AG20443 (cell line): ENCODE measurements around the gene RC3H1.
A peak's percentile ranks its signal among the peaks of the same experiment; 100 is the strongest.
"Not testable (repeated sequence)": the region's sequence is repeated elsewhere in the genome, so short reads cannot be mapped to it uniquely, and the experiment has no call there.

Source experiments
- DNase-seq: peaks from one replicate; pipeline ENCODE4 v3.0.0; 2012; ENCODE audit warnings: low spot score, mixed read lengths

RC3H1 gene

GRCh38 chr1:173948594-173948993 lies 73.6 kb downstream of the RC3H1 start:
- DNase-seq = no peak

DNA sequence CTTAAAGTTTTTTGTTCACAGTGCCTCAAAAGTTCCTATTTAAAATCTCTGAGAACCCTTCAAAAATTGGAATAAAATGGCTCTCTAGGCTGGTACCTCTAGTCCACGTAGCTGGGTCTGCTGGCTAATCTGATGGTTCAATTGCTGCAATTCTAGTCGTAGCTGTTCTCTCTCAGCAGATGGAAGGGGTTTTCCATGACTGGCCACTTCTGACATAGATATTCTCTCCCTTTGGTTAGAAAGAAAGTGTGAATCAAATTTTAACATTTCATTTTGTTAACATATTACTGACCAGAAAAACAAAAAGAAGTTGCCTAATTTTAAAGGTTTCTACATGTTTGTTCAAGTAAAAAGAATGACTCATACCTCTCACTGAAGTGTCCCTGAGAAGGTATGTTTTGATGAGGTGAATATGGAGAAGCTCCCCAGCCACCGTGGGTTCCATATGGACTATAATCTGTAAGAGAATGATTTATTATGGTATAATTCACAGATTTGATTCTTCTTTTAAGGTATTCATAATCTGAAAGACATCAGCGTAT lies 75.7 kb downstream of the RC3H1 start:
- no peak for DNase-seq

DNA sequence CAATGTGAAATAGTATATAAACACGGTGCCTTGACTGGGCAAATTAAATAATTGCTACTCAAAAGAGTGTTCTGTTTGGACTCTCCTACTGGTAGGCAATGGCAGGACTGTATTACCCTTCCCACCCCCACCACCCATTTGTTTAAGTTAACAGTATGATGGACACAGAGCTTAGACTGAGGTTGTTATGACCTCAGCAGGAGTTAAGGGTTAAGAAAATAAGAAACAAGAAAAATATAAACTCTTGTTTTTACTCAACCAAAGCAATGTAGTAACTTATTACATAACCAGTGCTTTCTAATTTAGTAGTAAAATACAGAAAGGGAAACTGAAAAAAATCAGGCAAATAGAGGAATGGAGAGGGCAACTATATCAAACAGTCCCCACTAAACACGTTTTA lies 85.1 kb downstream of the RC3H1 start:
- no peak for DNase-seq

DNA sequence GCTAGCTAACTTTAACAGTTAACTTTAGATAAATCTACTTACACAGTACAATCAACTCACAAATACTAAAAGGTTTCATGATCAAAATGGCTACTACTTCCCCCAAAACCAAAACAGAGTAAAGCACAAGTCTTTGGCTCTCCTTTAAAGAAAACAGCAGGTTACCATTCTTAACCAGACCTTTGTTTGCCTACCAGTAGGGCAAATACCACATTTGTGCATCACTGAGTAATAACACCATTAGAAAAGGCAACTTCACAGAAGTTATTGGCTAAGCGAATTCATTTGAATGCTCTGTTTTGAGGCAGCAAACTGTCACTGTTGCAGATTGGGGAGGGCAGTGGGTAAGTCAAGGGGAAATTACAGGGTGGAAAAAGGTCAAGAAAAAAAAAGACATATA lies 87.7 kb downstream of the RC3H1 start:
- DNase-seq = no peak

GRCh38 chr1:173930541-173930940 lies 91.6 kb downstream of the RC3H1 start:
- DNase-seq = not testable (repeated sequence)

DNA sequence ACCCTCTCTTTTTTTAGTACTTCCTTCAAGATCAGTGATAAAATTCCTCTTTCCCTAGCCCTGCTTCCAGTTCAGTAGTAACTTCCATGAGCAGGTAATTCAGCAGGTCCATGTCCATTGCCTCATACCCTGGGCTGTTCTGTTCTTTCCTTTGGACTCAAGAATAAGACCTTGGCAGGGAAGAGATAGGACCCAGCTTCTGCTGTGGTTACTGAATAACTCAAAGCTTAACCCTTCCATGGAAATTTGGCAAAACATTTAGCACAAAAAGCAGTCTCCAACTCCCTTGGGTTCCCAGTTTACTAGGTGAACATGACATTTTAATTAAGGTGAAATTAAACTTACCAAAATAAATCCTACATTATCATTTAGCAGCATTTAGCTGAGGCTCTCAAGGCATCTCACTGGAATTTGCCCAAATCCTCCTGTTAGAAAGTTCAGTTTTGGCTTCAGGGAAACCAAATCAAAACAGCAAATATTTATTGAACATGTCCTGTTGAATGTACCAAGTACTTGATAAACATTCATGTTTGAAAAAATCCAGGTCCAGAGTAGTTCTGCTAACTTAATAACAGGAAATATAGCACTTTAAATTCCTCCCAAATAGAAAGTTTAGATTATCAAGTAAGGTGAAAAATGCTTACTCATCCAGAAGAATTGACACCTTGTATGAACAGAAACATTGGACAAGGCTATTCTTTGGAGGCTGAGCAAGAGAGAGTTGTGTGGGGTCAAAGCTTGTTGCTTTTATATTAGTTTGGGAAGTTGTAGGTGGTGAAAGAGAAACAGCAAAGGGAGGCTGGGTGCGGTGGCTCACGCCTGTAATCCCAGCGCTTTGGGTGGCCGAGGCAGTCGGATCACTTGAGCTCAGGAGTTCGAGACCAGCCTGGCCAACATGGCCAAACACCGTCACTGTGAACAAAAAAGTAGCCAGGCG lies 96.6 kb downstream of the RC3H1 start:
- no peak for DNase-seq

DNA sequence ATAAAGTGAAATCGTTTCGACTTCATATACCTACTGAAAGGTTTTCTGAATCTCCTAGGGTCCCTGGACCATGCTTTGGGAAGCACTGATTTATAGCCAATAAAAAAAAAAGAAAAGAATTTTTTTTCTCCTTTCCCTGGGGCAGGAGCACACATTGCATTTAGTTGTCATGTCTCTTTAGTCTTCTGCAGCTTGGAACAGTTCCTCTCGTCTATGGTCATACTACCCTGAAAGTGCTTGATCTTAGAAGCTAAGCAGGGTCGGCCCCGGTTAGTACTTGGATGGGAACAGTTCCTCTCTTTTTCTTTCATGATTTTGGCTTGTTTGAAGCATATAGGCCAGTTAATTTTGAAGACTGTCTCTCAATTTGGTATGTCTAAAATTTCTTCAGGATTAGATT lies 101.3 kb downstream of the RC3H1 start:
- no peak for DNase-seq

- DNase-seq = no peak
Measured at GRCh38 chr1:173917635-173918493, 104.3 kb downstream of the RC3H1 start.

DNA sequence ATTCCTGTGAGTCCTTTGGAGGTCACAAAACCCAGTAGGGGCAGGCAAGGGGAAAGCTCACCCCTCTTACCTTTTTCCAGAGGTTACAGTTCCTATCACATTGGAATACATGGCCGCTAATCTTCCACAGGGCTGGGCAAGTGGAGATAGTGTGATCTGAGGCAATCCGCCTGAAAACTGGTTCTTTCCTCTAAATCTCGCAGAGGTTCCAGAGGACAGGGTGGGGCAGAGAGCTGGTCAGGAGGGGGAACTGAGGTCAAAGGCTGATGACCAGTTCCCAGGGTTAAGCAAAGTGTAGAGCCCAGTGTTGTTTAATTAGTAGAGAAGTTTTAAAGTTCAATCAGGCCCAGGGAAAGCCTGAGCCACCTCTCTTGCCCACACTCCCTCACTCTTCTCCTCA lies 105.0 kb downstream of the RC3H1 start, which contains the start of gene SERPINC1:
SERPINC1 (minus strand) TSS at position 179 of the 400 bp plus-strand sequence; CDS start at position 111, 68 bp downstream.
- no peak for DNase-seq

DNA sequence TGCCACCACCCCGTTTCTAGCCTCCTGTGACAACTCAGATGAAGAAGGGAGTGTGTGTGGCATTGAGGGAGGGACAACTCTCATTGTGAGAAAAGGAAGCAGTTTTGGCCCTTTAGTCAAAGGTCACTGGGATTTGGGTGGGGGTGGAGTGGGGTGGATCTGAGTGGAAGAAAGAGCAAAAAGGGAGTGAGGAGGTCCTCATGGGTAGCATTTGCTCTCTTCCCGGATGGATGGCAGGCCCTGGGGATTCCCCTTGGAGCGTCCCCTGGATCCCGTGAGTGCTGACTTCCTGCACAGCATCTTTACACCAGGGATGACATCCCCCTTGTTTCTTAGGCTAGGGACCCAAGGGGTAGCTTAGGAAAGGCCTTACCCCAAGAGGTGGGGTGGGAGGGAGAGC lies 105.5 kb downstream of the RC3H1 start:
- DNase-seq = no peak

DNA sequence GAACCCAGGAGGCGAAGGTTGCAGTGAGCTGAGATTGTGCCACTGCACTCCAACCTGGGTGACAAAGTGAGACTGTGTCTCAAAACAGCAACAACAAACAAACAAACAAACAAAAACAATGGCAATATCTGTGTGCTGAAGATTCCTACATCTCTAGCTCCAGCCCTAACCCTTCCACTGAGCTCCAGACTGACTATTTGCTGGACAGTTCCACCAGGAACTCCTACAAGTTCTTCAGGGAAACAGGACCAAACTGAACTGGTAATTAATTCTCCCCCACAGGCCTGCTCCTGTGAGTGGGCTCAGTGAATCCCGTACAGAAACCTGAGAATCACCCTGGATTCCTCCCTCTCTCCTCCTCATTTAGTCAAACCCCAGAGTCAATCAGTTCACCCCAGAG lies 106.6 kb downstream of the RC3H1 start:
- no peak for DNase-seq

GRCh38 chr1:173914366-173914871 lies 107.7 kb downstream of the RC3H1 start:
- DNase-seq = peak; percentile 34

- DNase-seq = no peak
Measured at GRCh38 chr1:173913111-173913510, 109.0 kb downstream of the RC3H1 start.

- no peak for DNase-seq
Measured at GRCh38 chr1:173903827-173904531, 118.2 kb downstream of the RC3H1 start.

- no peak for DNase-seq
Measured at GRCh38 chr1:173900992-173901391, 121.2 kb downstream of the RC3H1 start.

DNA sequence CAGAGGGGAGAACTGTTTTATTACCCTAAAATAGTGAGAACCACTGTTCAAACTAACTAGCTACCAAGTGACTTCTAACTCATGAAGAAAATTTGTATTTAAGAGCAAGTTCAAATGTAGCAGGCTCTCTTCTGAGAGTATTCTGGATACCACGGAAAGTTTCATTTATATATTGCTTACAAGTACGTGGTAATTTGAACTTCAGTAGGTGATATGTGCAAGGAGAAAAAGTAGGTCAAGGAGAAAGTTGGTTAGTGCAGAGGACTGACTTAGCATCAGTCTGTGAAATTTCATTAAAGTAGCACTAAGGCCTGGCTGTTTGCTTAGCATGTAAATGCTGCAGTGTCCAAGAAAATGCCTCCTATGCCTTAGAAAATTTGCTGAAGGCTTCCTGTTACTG lies 121.7 kb downstream of the RC3H1 start:
- DNase-seq = no peak

GRCh38 chr1:173894189-173894588 lies 128.0 kb downstream of the RC3H1 start:
- DNase-seq = no peak

- no peak for DNase-seq
Measured at GRCh38 chr1:173893611-173894010, 128.5 kb downstream of the RC3H1 start.

DNA sequence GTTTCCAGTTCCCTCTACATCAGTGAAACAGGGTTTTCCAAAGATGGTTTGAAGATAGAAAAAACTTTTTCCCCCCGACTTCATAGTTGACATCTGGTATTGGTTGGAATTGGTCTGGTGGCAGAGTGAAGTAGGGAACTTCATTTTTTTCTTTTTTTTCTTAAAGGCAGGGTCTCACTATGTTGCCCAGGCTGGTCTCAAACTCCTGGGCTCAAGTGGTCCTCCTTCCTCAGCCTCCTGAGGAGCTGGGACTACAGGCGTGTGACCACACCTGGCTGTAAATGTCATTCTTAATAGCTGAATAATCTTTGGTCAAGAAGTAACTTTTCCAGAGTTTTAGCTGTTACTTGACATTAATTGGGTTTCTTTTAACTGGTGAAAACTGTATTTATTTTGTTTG lies 132.3 kb downstream of the RC3H1 start:
- no peak for DNase-seq

DNA sequence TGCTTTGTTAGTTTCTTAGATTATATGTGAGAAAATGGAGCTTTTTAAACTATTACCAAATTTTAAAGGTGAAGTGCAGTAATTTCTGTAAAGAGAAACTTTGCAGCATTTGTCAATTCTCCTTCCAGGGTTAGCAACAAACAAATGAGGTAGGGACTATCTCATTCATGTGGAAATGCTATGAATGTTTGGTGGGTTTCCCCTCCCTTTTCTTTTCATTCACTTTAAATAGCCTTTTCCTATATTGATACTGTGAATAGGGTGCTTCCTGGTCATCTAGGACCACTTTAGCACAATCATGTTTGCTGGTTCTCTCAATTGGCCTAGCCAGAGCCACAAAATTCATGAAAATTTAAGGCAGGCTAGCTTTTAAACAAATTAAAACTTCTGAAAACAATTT lies 133.4 kb downstream of the RC3H1 start:
- no peak for DNase-seq

DNA sequence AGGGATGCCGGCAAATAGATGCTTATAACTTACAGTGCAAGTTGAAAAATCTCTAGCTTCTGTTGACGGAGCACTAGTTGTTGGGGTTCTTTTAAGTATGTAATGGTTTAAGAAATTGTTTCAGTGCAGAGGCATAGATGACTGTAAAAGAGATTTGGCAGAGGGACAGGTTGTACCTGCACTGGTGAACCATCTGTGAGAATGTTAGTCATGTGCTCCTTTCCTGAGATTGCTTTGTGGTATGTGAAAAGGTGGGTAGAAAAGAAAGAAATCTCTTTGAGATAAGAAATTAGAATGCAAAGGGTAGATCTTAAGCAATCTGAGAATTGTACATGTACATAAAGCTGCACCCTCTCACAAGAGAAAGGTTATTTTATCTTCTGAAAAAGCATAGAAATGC lies 134.5 kb downstream of the RC3H1 start:
- DNase-seq = no peak
